ENCODE data around the gene GALK2. TPM values are rescaled to one million over a fixed set of nuclear protein-coding genes. Genes with fewer than 3 reads are reported as not detected.

Gene GALK2
- total and polyA plus RNA-seq, 2 donors (not counting 1 experiment from before 2014, with no cell fraction given) = 11.2 to 23.1 TPM

DNA sequence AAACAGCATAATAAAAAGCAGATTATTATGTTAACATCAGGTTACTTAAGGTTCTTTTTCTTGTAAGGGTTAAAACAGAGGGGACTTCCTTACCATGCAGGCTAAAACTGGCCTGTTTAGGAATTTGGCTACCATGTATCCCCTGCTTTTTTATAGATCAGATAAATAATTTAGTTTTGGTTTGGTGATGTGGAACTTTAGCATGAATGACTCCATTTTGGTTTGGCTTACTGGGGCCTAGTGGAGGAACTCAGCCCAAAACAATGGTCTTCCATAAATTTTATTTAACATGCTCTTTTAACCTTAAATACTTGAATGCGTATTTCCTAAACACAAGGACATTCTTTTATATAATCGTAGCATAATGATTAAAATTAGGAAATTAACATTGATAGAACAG lies 18.9 kb downstream of the GALK2 start:
- ATAC-seq (ENCODE audit: low read depth) (no peak), DNase-seq (no peak)
- TF ChIP-seq EZH2 (IDR thresholded peaks at IDR 0.05; ENCODE audit: borderline replicate concordance, insufficient read depth, low read depth, low read length, poor library complexity, severe bottlenecking) (no peak), CTCF (IDR thresholded peaks at IDR 0.05) (no peak)
- peaks cover 4% of the 10 kb centered on the region in 2 donors for H3K4me1 ChIP-seq (ENCODE audit: control insufficient read depth in 2 of 2, insufficient read depth in 2 of 2, low read length in 2 of 2)
- no peaks in the 10 kb centered on the region for H3K27me3 ChIP-seq (replicated peaks in 1 of 4; ENCODE audit: control extremely low read depth in 1 of 4, control insufficient read depth in 3 of 4, insufficient read depth in 4 of 4, low read length in 3 of 4)
- POLR2A ChIA-PET = no interaction called here
- H3K36me3 ChIP-seq (replicated peaks in 1 of 2; ENCODE audit: control extremely low read depth in 1 of 2, control insufficient read depth in 1 of 2, extremely low read depth in 1 of 2, insufficient read depth in 2 of 2, low read length in 1 of 2) = no peaks in the 10 kb centered on the region
- H3K9ac ChIP-seq (ENCODE audit: low read length) = no peak overlapping the region
- H3K4me2 ChIP-seq (replicated peaks; ENCODE audit: low read depth, low read length, poor library complexity, severe bottlenecking) = no peak overlapping the region
- H3K9me3 ChIP-seq (ENCODE audit: control extremely low read depth in 1 of 3, control insufficient read depth in 2 of 3, insufficient read depth in 1 of 3, low read length in 2 of 3) = peaks cover 0 to 1% (median 0%) of the 10 kb centered on the region in 3 donors
- WGBS (ENCODE audit: insufficient coverage) = no CpG with 5 or more reads among the region's 2 CpGs
- no peak overlapping the region for H3K27ac Mint-ChIP-seq
- CTCF ChIA-PET = no interaction called here
- peaks cover 26% of the 10 kb centered on the region for H3K79me2 ChIP-seq (ENCODE audit: control insufficient read depth, insufficient read depth, low read length)
- no peak overlapping the region for H3K4me3 ChIP-seq (ENCODE audit: control extremely low read depth in 1 of 5, extremely low read depth in 1 of 5, insufficient read depth in 1 of 5, low read depth in 2 of 5, low read length in 4 of 5)
- peaks cover 19% of the 10 kb centered on the region for H3K4me1 Mint-ChIP-seq
- no peak overlapping the region for H3K4me3 Mint-ChIP-seq
- H3K9me3 Mint-ChIP-seq (ENCODE audit: insufficient read depth) = peaks cover 5% of the 10 kb centered on the region
- H3K27me3 Mint-ChIP-seq = no peaks in the 10 kb centered on the region
- intact Hi-C loops (cut with micrococcal nuclease) = no loop called here
- no peaks in the 10 kb centered on the region for H4K20me1 ChIP-seq (ENCODE audit: control insufficient read depth, insufficient read depth, low read length, poor library complexity, severe bottlenecking)
- H2AFZ ChIP-seq (ENCODE audit: insufficient read depth, low read depth, low read length, poor library complexity, severe bottlenecking) = no peak overlapping the region
- H3K27ac ChIP-seq (ENCODE audit: low read length in 2 of 2) = no peak overlapping the region

GRCh38 chr15:49189631-49190030 lies 19.6 kb downstream of the GALK2 start:
- no peaks in the 10 kb centered on the region for H3K27me3 ChIP-seq (replicated peaks in 1 of 4; ENCODE audit: control extremely low read depth in 1 of 4, control insufficient read depth in 3 of 4, insufficient read depth in 4 of 4, low read length in 3 of 4)
- peaks cover 31% of the 10 kb centered on the region for H3K79me2 ChIP-seq (ENCODE audit: control insufficient read depth, insufficient read depth, low read length)
- no peak overlapping the region for H3K4me2 ChIP-seq (replicated peaks; ENCODE audit: low read depth, low read length, poor library complexity, severe bottlenecking)
- Mint-ChIP-seq H3K27ac (no peak overlapping the region), H3K27me3 (no peaks in the 10 kb centered on the region), H3K4me1 (peaks cover 19% of the 10 kb centered on the region), H3K9me3 (ENCODE audit: insufficient read depth) (peaks cover 5% of the 10 kb centered on the region), H3K4me3 (no peak overlapping the region)
- no peak overlapping the region for H3K9ac ChIP-seq (ENCODE audit: low read length)
- intact Hi-C loops (cut with micrococcal nuclease) = no loop called here
- H3K4me1 ChIP-seq (ENCODE audit: control insufficient read depth in 2 of 2, insufficient read depth in 2 of 2, low read length in 2 of 2) = peaks cover 4% of the 10 kb centered on the region in 2 donors
- ChIA-PET POLR2A (no interaction called here), CTCF (no interaction called here)
- no peak for DNase-seq
- WGBS (ENCODE audit: insufficient coverage) = no CpG with 5 or more reads among the region's 2 CpGs
- no peak overlapping the region for H2AFZ ChIP-seq (ENCODE audit: insufficient read depth, low read depth, low read length, poor library complexity, severe bottlenecking)
- TF ChIP-seq EZH2 (IDR thresholded peaks at IDR 0.05; ENCODE audit: borderline replicate concordance, insufficient read depth, low read depth, low read length, poor library complexity, severe bottlenecking) (no peak), CTCF (IDR thresholded peaks at IDR 0.05) (no peak)
- H3K27ac ChIP-seq (ENCODE audit: low read length in 2 of 2) = no peak overlapping the region
- no peaks in the 10 kb centered on the region for H3K36me3 ChIP-seq (replicated peaks in 1 of 2; ENCODE audit: control extremely low read depth in 1 of 2, control insufficient read depth in 1 of 2, extremely low read depth in 1 of 2, insufficient read depth in 2 of 2, low read length in 1 of 2)
- H4K20me1 ChIP-seq (ENCODE audit: control insufficient read depth, insufficient read depth, low read length, poor library complexity, severe bottlenecking) = no peaks in the 10 kb centered on the region
- ATAC-seq (ENCODE audit: low read depth) = no peak
- H3K9me3 ChIP-seq (ENCODE audit: control extremely low read depth in 1 of 3, control insufficient read depth in 2 of 3, insufficient read depth in 1 of 3, low read length in 2 of 3) = no peaks in the 10 kb centered on the region
- H3K4me3 ChIP-seq (ENCODE audit: control extremely low read depth in 1 of 5, extremely low read depth in 1 of 5, insufficient read depth in 1 of 5, low read depth in 2 of 5, low read length in 4 of 5) = no peak overlapping the region
